Neural cell (in vitro differentiated cells): Measurements from ENCODE around the gene PRKCQ. TPM values are rescaled to one million over a fixed set of nuclear protein-coding genes. Genes with fewer than 3 reads are reported as not detected.

Experiments
- H2AFZ ChIP-seq: fragments of 200-600, 300-800 bp; sonication (generic), shearing (Covaris generic); 2 replicates; pipeline ENCODE4 v1.6.0; 2014; ENCODE audit warnings: low read depth, mild to moderate bottlenecking, antibody characterized with exemption, low read length, moderate library complexity
- H3F3A ChIP-seq: fragments of 200-600 bp; shearing (Covaris generic); 2 replicates; pipeline ENCODE4 v1.6.1; 2016; ENCODE audit warnings: mild to moderate bottlenecking, moderate library complexity, mixed read lengths, antibody characterized with exemption, low read length; ENCODE audit not compliant: insufficient read depth, poor library complexity, severe bottlenecking
- H3K27ac ChIP-seq: fragments of 200-600, 300-800 bp; sonication (generic), shearing (Covaris generic); 2 replicates; pipeline ENCODE4 v1.5.1; 2014; ENCODE audit warnings: mild to moderate bottlenecking, low read length, moderate library complexity
- H3K27me3 ChIP-seq: fragments of 300-800, 200-600 bp; sonication (generic), shearing (Covaris generic); 2 replicates; pipeline ENCODE4 v1.6.0; 2014; ENCODE audit warnings: mild to moderate bottlenecking, low read depth, low read length, moderate library complexity; ENCODE audit not compliant: insufficient read depth
- H3K36me3 ChIP-seq: fragments of 300-800, 200-600 bp; sonication (generic), shearing (Covaris generic); 2 replicates; pipeline ENCODE4 v1.5.1; 2014; ENCODE audit warnings: mild to moderate bottlenecking, antibody characterized with exemption, low read length, moderate library complexity; ENCODE audit not compliant: insufficient read depth
- H3K4me2 ChIP-seq: fragments of 300-800, 200-600 bp; sonication (generic), shearing (Covaris generic); 2 replicates; pipeline ENCODE4 v1.6.0; 2014; ENCODE audit warnings: mild to moderate bottlenecking, low read length
- H3K4me3 ChIP-seq: fragments of 300-800, 200-600 bp; sonication (generic), shearing (Covaris generic); 2 replicates; pipeline ENCODE4 v1.5.1; 2014; ENCODE audit warnings: mild to moderate bottlenecking, low read length, moderate library complexity
- H3K79me2 ChIP-seq: fragments of 200-600 bp; shearing (Covaris generic); replicated peaks from 2 replicates; pipeline ENCODE4 v1.6.0; 2014; ENCODE audit warnings: mild to moderate bottlenecking, low read length, moderate library complexity; ENCODE audit not compliant: insufficient read depth
- H3K9ac ChIP-seq: fragments of 300-800, 200-600 bp; sonication (generic), shearing (Covaris generic); 2 replicates; pipeline ENCODE4 v1.6.1; 2016; ENCODE audit warnings: mild to moderate bottlenecking, low read length, mixed read lengths
- H3K9me2 ChIP-seq: fragments of 200-600 bp; shearing (Covaris generic); 2 replicates; pipeline ENCODE4 v1.6.1; 2016; ENCODE audit warnings: mild to moderate bottlenecking, low read length, mixed read lengths; ENCODE audit not compliant: insufficient read depth
- H3K9me3 ChIP-seq: fragments of 200-600, 300-800 bp; sonication (generic), shearing (Covaris generic); 2 replicates; pipeline ENCODE4 v1.6.1; 2016; ENCODE audit warnings: mild to moderate bottlenecking, mixed run types, low read length, moderate library complexity, mixed read lengths
- H4K20me1 ChIP-seq: fragments of 200-600 bp; shearing (Covaris generic); 2 replicates; pipeline ENCODE4 v1.6.1; 2016; ENCODE audit warnings: mild to moderate bottlenecking, mixed run types; ENCODE audit not compliant: insufficient read depth
- CTCF ChIP-seq: fragments of 450-650 bp; IDR thresholded peaks from 2 replicates; pipeline ENCODE4 v1.5.1; 2014; ENCODE audit warnings: antibody characterized with exemption, mild to moderate bottlenecking, moderate library complexity; ENCODE audit not compliant: poor library complexity, severe bottlenecking
- EP300 ChIP-seq: fragments of 450-650 bp; conservative IDR thresholded peaks from 2 replicates; pipeline ENCODE4 v1.6.1; 2014; ENCODE audit warnings: antibody characterized with exemption, mild to moderate bottlenecking, moderate library complexity; ENCODE audit not compliant: poor library complexity, severe bottlenecking
- EZH2 ChIP-seq: fragments of 200-600, 300-800 bp; shearing (Covaris generic), sonication (generic); IDR thresholded peaks from 2 replicates; pipeline ENCODE4 v1.6.1; 2014; ENCODE audit warnings: antibody characterized with exemption, low read length, borderline replicate concordance, mild to moderate bottlenecking; ENCODE audit not compliant: insufficient read depth, poor library complexity, severe bottlenecking
- MXI1 ChIP-seq: fragments of 450-650 bp; conservative IDR thresholded peaks from 2 replicates; pipeline ENCODE4 v1.6.1; 2014; ENCODE audit warnings: antibody characterized with exemption, mild to moderate bottlenecking; ENCODE audit not compliant: poor library complexity, severe bottlenecking
- POLR2AphosphoS5 ChIP-seq: IDR thresholded peaks from 2 replicates; pipeline ENCODE4 v1.6.1; 2012
- RAD21 ChIP-seq: fragments of 450-650 bp; conservative IDR thresholded peaks from 2 replicates; pipeline ENCODE4 v1.6.1; 2014; ENCODE audit warnings: antibody characterized with exemption, mild to moderate bottlenecking, moderate library complexity
- REST ChIP-seq: IDR thresholded peaks from 2 replicates; pipeline ENCODE4 v1.6.1; 2012; ENCODE audit warnings: borderline replicate concordance
- SMC3 ChIP-seq: fragments of 450-650 bp; conservative IDR thresholded peaks from 2 replicates; pipeline ENCODE4 v1.6.1; 2014; ENCODE audit warnings: antibody characterized with exemption, mild to moderate bottlenecking, moderate library complexity; ENCODE audit not compliant: poor library complexity
- TAF1 ChIP-seq: IDR thresholded peaks from 2 replicates; pipeline ENCODE4 v1.6.1; 2012; ENCODE audit warnings: low read depth
- polyA plus RNA-seq: library from polyadenylated mRNA; depleted of rRNA; stranded (reverse); fragments of >200 nt; gene quantifications from 2 replicates; pipeline ENCODE4 v1.2.3, GENCODE V29; 2014

PRKCQ gene
- polyA plus RNA-seq, 1 donor from 2014 or later, result 0.61 TPM

- no peak for TF ChIP-seq CTCF
Measured at GRCh38 chr10:6390213-6390845, 189.7 kb downstream of the PRKCQ start (continued).

DNA sequence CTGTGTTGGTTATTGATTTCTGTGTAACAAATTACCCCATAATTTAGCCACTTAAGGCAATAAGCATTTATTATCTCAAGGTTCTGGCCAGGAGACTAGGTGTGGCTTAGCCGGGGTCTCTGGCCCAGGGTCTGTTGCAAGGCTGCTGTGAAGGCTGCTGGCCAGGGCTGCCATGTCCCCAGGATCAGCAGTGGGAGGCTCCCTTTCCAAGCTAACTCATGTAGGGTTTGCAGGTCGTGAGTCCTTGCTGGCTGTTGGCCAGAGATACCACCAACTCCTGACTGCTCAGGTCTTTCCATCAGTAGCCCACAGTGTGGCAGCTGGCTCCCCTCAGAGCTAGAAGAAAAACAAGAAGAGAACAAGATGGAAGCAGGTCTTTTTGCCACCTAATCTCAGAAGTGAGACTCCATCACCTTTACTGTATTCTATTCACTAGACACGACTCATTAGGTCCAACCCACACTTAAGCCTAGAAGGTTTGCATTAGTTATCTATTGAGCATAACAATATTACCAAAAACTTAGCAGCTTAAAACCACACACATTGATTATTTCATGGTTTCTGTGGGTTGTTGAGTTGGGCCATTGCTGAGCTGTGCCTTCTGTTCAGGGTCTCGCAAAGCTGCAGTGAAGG lies 191.7 kb downstream of the PRKCQ start:
- Histone ChIP-seq H3K4me3 (no peak overlapping the region), H3K79me2 (no peaks in the 10 kb centered on the region), H2AFZ (no peak overlapping the region), H4K20me1 (no peaks in the 10 kb centered on the region), H3K4me2 (no peak overlapping the region), H3K27ac (no peak overlapping the region), H3K9ac (no peak overlapping the region), H3K27me3 (no peaks in the 10 kb centered on the region), H3F3A (no peaks in the 10 kb centered on the region), H3K9me3 (no peaks in the 10 kb centered on the region), H3K9me2 (no peaks in the 10 kb centered on the region), H3K36me3 (no peaks in the 10 kb centered on the region)
- no peak for TF ChIP-seq EP300
- TF ChIP-seq SMC3, result no peak
- no peak for TF ChIP-seq TAF1
- TF ChIP-seq MXI1, result no peak
- no peak for TF ChIP-seq CTCF
- no peak for TF ChIP-seq EZH2
- TF ChIP-seq REST, result no peak
- no peak for TF ChIP-seq RAD21
- TF ChIP-seq POLR2AphosphoS5, result no peak
